Memory B cell (primary cell): ENCODE measurements around the gene ST7.

ENCODE experiments used
- ATAC-seq: fragments of 150-1000 bp; cut with Tn5 transposase; 2 replicates; pipeline ENCODE4 v1.10.0; 2021; ENCODE audit warnings: low read depth, mild to moderate bottlenecking, moderate library complexity
- DNase-seq, 2 donors: peaks; one replicate each; pipeline ENCODE4 v3.0.0; 2022; ENCODE audit warnings: low spot score in 2 of 2
- H3K27ac Mint-ChIP-seq: one replicate; pipeline ENCODE4 v1.8.0; 2022; ENCODE audit warnings: mild to moderate bottlenecking, moderate library complexity, mixed read lengths
- H3K27me3 Mint-ChIP-seq: one replicate; pipeline ENCODE4 v1.8.0; 2022; ENCODE audit warnings: mixed read lengths
- H3K36me3 Mint-ChIP-seq: one replicate; pipeline ENCODE4 v1.8.0; 2022; ENCODE audit warnings: mild to moderate bottlenecking, mixed read lengths
- H3K4me1 Mint-ChIP-seq: one replicate; pipeline ENCODE4 v1.8.0; 2022; ENCODE audit warnings: mixed read lengths
- H3K4me3 Mint-ChIP-seq: one replicate; pipeline ENCODE4 v1.8.0; 2022; ENCODE audit warnings: mild to moderate bottlenecking, moderate library complexity, mixed read lengths
- H3K9me3 Mint-ChIP-seq: one replicate; pipeline ENCODE4 v1.8.0; 2022; ENCODE audit warnings: mixed read lengths

Gene ST7

DNA sequence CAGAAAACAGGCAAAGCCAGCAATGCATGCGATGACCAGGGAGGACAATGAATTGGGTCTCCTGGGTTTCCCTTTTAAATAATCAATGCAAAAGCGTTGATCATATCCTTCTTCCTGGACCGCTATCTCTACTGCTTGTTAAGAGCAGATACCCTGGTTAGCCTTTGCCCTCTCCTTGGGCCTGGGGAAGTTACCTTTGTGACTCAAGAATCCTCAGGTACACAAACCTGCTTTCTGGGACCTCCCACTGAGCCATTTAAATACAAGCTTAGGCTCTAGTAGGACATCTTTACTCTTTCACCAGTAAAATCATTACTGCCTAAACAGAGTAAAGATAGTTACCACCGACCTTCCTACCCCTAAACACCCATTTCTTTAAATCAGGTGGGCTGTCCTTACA is 195.7 kb downstream of the ST7 start:
- no peak overlapping the region for H3K27ac Mint-ChIP-seq
- no peaks in the 10 kb centered on the region for H3K27me3 Mint-ChIP-seq
- no peak overlapping the region for H3K4me3 Mint-ChIP-seq

DNA sequence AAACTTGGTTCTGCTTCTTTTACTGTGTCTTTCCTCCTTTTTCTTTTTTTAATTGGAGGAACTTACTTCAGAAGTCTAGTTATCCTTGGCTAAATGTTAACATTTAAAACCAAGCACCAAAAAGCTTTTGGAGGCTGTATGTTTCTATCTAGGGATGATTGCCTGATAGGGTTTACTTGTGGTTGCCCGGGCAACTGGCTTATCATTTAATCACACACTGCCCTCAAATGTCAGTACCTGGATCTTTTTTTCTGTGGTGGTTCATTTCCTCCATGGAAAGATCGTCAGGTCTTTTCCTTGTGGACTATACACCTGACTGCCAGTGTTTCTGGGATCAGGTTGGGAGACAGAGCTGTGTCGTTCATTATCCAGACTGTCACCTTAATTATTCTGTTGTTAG is 196.4 kb downstream of the ST7 start:
- Mint-ChIP-seq H3K27ac (no peak overlapping the region), H3K9me3 (no peaks in the 10 kb centered on the region), H3K36me3 (peaks cover 7% of the 10 kb centered on the region), H3K4me1 (peaks cover 2% of the 10 kb centered on the region), H3K4me3 (no peak overlapping the region), H3K27me3 (no peaks in the 10 kb centered on the region)
- DNase-seq (no peak), ATAC-seq (no peak)

More for the DNA sequence above, 195.7 kb downstream of the ST7 start:
- Mint-ChIP-seq H3K9me3 (no peaks in the 10 kb centered on the region), H3K36me3 (peaks cover 7% of the 10 kb centered on the region), H3K4me1 (peaks cover 2% of the 10 kb centered on the region)
- DNase-seq (no peak), ATAC-seq (no peak)

DNA sequence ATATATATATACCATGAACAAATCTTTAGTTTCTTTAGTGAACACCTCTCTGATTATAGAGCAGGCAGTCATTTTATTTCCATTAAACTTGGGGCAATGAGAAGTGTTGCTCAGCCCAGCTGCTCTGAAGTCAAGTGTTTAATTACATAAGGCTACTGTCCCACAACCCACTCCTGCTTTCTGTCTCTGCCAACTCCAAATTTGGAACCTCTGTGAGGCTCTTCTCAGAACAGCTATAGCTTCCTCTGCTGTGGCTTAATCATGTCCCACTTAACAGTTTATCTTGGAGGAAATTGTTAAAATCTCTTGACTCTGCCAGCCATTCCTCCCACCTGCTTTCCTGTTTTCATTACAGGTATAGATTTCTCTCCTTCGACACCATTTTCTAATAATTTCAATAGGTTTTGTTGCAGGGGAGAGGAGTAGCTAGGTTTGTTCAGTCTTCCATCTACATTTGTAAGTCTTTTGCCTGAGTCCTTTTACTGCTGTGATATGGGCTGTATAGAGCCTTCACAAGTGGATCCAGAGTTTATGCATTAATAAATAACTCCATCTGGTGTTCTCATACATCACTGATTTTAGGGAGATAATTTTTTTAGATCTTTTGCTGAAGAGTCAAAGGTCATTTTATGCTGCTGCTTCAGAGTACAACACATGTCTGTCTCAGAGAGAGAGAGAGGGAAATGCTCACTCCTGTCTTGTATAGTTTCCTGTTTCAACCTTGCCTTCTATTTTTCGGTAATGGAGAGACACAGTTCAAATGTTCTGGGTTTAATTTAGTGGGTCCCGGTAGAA is 199.1 kb downstream of the ST7 start:
- Mint-ChIP-seq H3K4me3 (no peak overlapping the region), H3K27ac (no peak overlapping the region), H3K9me3 (no peaks in the 10 kb centered on the region), H3K36me3 (peaks cover 7% of the 10 kb centered on the region), H3K27me3 (no peaks in the 10 kb centered on the region), H3K4me1 (no peaks in the 10 kb centered on the region)
- ATAC-seq: no peak
- no peak for DNase-seq

DNA sequence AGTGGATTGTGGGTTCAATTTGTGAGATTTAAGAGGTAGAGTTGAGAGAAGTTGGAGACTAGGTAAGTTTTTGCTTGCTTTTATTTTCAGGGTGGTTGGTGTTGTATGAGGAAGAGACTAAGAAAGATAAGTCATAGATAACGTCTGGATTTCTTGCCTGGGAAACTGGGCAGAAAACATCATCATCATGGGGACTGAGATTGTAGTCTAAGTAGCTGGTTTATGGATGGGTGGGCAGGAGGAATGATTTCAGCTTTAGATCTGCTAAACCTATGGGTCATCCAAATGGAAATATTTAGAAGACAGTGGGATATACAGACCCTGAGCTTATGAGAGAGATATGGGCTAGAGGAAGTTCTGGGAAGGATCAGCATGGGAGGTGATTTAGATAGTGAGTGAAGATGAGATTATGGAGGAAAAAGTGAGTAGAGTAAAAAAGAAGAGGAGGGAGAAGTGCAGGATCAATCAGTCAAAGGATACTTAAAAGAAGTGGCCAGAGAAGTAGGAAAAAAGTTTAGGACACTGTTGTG is 199.8 kb downstream of the ST7 start:
- ATAC-seq (no peak), DNase-seq (no peak)
- Mint-ChIP-seq H3K27me3 (no peaks in the 10 kb centered on the region), H3K4me1 (no peaks in the 10 kb centered on the region), H3K27ac (no peak overlapping the region), H3K4me3 (no peak overlapping the region), H3K36me3 (peaks cover 7% of the 10 kb centered on the region), H3K9me3 (no peaks in the 10 kb centered on the region)

DNA sequence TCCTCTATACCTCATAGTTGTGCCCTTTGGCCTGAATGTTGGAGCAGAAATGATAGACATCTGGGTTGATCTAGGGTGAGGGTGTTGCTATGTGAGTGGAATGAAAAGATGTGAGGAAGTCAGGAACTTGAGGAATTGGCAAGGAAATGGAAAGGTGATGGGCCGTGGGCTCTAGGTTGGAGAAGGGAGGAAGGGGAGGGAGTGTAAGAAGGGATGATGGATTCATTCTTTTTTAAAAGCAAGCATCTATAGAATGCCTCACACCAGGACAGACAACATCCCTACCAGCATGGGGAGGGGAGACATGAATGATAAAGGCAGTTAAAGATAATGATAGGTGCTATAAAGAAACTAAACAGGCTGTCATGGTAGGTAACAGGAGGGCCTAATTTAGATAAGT is 201.4 kb downstream of the ST7 start:
- Mint-ChIP-seq H3K27ac (no peak overlapping the region), H3K27me3 (no peaks in the 10 kb centered on the region), H3K4me1 (no peaks in the 10 kb centered on the region), H3K9me3 (no peaks in the 10 kb centered on the region), H3K36me3 (peaks cover 7% of the 10 kb centered on the region), H3K4me3 (no peak overlapping the region)
- no peak for DNase-seq
- no peak for ATAC-seq

DNA sequence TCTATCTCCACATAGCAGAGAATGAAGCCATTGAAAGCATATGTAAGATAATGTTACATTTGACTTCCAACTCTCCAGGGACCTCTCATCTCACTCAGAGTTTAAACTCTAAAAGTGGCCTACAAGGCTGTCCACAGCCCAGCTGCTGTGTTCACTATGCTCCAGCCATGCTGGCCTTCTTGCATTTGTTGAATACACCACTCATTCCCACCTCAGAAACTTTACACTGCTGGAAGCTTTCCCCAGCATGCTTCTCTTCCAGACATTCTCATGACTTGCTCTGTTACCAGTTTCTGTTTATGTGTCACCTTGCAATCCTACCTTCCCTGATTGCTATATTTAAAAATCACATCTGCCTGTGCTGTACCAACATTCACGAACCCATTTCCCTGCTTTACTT is 202.4 kb downstream of the ST7 start:
- DNase-seq (no peak), ATAC-seq (no peak)
- Mint-ChIP-seq H3K27me3 (no peaks in the 10 kb centered on the region), H3K36me3 (peaks cover 4% of the 10 kb centered on the region), H3K9me3 (no peaks in the 10 kb centered on the region), H3K4me3 (no peak overlapping the region), H3K4me1 (no peaks in the 10 kb centered on the region), H3K27ac (no peak overlapping the region)

DNA sequence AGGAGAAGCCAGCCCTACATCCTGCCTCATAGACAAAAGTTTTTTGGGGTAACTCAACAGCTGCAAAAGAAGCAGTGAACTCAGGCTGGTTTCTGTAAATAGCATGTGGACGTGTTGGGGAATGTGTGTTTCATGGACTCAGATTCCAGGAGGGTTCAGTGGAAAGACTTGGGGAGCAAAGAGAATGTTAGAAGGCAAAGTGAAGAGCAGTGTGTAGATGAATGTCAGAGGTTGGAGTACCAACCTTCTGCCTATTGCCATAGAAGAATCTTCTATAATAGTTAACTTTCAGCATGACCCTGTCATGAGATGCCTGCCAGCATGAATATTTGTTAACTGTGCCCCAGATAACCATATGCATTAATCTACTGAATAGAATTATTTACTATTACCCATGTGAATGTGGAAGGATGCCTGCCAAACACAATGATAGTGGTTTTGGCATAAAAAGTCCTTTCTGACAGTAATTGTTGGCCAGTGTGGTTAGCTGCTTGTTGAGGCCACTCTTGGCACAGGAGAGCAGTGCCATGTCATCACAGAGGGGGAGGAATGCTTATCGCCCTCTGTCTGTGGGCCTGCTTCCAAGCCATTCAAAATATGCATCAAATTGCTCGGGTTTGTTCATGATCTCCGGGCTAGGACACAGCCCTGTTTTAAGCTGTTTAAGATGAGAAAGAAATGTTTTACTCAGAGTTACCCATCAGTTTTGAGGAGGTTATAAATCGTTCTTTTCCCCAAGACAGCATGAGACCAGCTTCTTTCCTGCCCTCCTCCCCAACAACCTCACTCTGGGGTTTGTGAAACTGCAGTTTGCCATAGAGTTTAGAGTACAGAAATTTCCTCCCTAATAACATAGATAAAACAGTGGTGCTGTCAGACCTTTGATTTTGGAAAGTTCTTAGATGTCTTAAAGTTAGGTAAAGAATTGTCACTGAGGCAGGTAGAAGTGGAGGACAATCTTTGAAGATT is 204.2 kb downstream of the ST7 start:
- no peaks in the 10 kb centered on the region for H3K27me3 Mint-ChIP-seq
- no peaks in the 10 kb centered on the region for H3K36me3 Mint-ChIP-seq
- H3K4me3 Mint-ChIP-seq: no peak overlapping the region
- no peaks in the 10 kb centered on the region for H3K4me1 Mint-ChIP-seq
- H3K9me3 Mint-ChIP-seq: no peaks in the 10 kb centered on the region
- H3K27ac Mint-ChIP-seq: no peak overlapping the region
- DNase-seq (no peak), ATAC-seq (no peak)

DNA sequence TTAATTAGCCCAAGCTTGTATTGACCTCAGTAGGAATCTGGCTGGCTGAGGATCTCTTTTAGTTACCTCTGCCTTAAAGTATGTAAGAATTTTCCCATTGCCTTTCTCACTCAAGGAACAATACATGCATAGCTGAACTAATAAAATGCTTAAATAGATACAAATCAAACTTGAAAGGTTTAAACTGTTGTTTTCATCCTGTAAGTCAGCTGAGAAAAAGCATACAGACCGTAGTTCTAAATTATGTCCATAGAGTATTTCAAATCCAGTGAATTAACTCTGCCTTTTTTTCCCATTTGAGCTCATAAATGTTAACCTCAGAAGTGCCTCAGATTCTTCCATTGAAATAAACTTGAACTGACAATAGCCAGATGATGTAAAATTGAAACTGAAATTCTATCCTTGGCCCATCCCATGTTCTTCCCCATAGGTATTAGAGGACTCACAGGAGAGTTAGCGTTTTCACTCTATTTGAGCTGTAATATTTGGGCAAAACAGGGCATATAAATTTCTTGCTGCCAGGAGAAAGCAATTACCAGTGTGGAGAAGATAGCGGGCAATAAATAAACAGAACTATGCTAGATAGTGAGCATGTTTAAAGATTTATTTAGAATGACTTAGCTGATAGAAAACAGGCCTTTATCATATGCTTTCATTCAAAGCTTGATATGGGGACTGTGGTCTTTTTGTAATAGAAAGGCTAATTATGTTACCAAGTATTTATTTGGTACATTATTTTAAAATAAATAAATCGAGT is 205.8 kb downstream of the ST7 start:
- Mint-ChIP-seq H3K36me3 (no peaks in the 10 kb centered on the region), H3K9me3 (no peaks in the 10 kb centered on the region), H3K4me3 (no peak overlapping the region), H3K27me3 (no peaks in the 10 kb centered on the region), H3K27ac (no peak overlapping the region), H3K4me1 (no peaks in the 10 kb centered on the region)
- no peak for ATAC-seq
- DNase-seq: no peak

DNA sequence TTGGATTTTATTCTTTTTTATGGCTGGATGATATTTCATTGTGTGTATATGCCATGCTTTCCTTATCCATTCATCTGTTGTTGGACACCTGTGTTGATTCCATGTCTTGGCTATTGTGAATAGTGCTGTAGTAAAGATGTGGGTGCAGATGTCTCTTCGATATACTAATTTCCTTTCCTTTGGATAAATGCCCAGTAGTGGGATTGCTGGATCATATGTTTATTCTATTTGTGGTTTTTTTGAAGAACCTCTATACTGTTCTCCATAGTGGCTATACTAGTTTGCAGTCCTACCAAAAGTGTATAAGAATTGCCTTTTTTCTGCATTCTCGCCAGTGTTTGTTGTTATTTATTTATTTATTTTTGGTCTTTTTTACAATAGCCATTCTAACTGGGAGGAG is 209.8 kb downstream of the ST7 start:
- ATAC-seq: no peak
- no peak overlapping the region for H3K27ac Mint-ChIP-seq
- DNase-seq: no peak
- H3K4me3 Mint-ChIP-seq: no peak overlapping the region
- H3K9me3 Mint-ChIP-seq: no peaks in the 10 kb centered on the region
- peaks cover 2% of the 10 kb centered on the region for H3K4me1 Mint-ChIP-seq
- H3K27me3 Mint-ChIP-seq: no peaks in the 10 kb centered on the region
- no peaks in the 10 kb centered on the region for H3K36me3 Mint-ChIP-seq

DNA sequence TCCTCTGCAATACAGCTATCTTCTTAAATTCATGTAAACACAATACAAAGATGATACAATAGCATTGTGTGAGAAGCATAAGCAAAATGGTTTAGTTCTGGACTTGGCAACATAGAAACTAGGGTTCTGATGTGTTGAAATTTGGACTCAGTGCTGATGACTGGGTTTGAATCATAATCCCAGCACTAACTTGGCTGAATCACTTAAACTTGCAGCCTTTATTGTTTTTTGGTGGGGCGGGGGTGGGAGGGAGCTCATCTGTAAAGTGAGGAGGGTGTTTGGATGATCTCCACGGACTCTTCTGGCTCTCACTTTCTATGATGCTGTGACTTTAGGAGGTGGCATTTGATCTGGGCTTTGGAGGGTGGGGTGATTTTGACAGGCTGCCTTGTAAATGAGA is 211.3 kb downstream of the ST7 start:
- DNase-seq: no peak
- ATAC-seq: no peak
- Mint-ChIP-seq H3K27me3 (no peaks in the 10 kb centered on the region), H3K4me3 (no peak overlapping the region), H3K27ac (no peak overlapping the region), H3K4me1 (peaks cover 2% of the 10 kb centered on the region), H3K36me3 (no peaks in the 10 kb centered on the region), H3K9me3 (no peaks in the 10 kb centered on the region)

DNA sequence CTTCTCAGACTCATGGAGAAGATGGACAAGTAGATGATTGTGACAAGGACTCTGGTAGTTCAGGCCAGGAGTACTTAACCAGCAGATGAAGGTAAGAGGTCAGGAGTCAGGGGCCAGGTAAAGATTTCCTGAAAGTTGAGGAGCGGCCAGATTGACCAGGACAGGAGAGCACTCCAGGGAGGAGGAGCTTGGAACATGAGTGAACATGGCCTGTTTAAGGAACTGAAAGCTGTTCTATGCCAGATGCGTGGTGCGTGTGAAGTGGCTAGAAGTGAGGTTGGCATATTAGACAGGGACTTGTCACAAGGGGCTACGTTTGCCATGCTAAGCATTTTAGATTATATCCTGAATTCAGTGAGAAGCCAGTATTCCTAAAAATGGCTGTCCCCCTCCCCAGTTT is 212.4 kb downstream of the ST7 start:
- no peak for DNase-seq
- peaks cover 2% of the 10 kb centered on the region for H3K4me1 Mint-ChIP-seq
- no peak overlapping the region for H3K27ac Mint-ChIP-seq
- H3K4me3 Mint-ChIP-seq: no peak overlapping the region
- peak; percentile 48 for ATAC-seq
- peaks cover under 1% of the 10 kb centered on the region for H3K36me3 Mint-ChIP-seq
- H3K9me3 Mint-ChIP-seq: no peaks in the 10 kb centered on the region
- no peaks in the 10 kb centered on the region for H3K27me3 Mint-ChIP-seq

DNA sequence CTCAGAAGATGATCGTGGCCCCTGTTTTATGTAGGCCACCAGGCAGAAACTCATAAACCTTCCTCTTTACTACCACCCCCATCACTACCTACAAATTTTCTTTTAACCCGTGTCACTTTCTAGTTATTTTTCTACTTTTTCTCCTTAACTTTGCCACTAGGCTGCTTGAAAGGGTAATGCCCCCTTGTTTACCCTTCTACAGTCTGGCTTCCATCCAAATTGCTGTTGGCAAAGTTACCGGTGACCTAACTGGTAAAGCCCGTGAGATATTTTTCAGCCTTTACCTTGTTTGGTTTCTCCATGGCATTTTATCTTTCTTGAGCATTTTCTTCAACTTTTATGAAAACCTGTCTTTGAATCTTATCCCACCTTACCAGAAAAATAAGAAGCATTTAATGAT is 216.6 kb downstream of the ST7 start:
- no peak overlapping the region for H3K4me3 Mint-ChIP-seq
- peaks cover 18% of the 10 kb centered on the region for H3K36me3 Mint-ChIP-seq
- H3K27ac Mint-ChIP-seq: no peak overlapping the region
- H3K4me1 Mint-ChIP-seq: peaks cover 2% of the 10 kb centered on the region
- no peaks in the 10 kb centered on the region for H3K9me3 Mint-ChIP-seq
- DNase-seq (no peak), ATAC-seq (no peak)
- H3K27me3 Mint-ChIP-seq: no peaks in the 10 kb centered on the region

DNA sequence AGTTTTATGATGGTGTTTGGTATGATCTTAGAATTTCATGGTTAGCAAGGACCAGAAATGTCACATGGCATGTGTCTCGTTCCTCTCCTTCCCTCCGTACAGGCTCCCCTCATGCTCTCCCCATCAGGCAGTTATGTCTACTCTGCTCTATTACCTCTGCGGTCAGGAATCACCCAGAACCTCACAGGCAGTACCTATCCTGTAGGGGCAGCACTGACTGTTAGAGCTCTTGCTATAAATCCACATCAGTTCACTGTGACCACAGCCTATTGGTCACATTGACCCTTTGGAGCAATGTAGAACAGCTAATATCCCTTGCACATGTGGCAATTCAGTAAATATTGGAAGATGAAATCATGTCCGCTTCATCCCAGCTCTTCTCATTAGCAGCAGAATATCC is 217.8 kb downstream of the ST7 start:
- H3K4me3 Mint-ChIP-seq: no peak overlapping the region
- no peak for ATAC-seq
- H3K9me3 Mint-ChIP-seq: no peaks in the 10 kb centered on the region
- no peaks in the 10 kb centered on the region for H3K4me1 Mint-ChIP-seq
- no peaks in the 10 kb centered on the region for H3K27me3 Mint-ChIP-seq
- no peak for DNase-seq
- H3K27ac Mint-ChIP-seq: no peak overlapping the region
- peaks cover 21% of the 10 kb centered on the region for H3K36me3 Mint-ChIP-seq

DNA sequence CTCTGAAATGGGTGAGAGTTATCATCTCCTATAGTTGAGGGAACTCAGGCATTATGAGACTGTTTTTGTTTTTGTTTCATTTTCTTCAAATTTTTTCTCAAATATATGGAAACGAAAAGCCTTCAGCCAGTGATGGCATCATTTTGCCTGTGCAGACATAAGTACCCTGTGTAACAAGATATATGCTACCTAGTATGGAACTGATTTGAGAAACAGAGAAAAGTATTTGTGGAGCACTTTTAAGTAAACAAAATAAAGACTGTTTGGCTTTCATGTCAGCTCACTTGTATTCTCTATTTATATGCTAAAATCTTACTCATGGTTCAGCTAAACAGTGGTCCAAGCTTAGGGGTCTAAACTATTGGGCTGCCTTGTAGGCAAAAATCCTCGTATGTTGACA is 219.0 kb downstream of the ST7 start:
- Mint-ChIP-seq H3K27ac (no peak overlapping the region), H3K4me1 (no peaks in the 10 kb centered on the region)

More for the DNA sequence above, 219.0 kb downstream of the ST7 start:
- Mint-ChIP-seq H3K36me3 (peaks cover 21% of the 10 kb centered on the region), H3K27me3 (no peaks in the 10 kb centered on the region), H3K4me3 (no peak overlapping the region), H3K9me3 (no peaks in the 10 kb centered on the region)
- no peak for DNase-seq
- no peak for ATAC-seq
